HG02970 (cell line): ENCODE data around the gene SUSD6.
"Not testable (repeated sequence)": the region's sequence is repeated elsewhere in the genome, so short reads cannot be mapped to it uniquely, and the experiment has no call there.

Source experiments
- ATAC-seq: cut with Tn5 transposase; IDR thresholded peaks from one replicate; pipeline ENCODE4 v1.9.1; 2021; ENCODE audit warnings: mild to moderate bottlenecking, moderate library complexity, moderate number of reproducible peaks; ENCODE audit not compliant: unreplicated experiment, low FRiP score

SUSD6 gene

DNA sequence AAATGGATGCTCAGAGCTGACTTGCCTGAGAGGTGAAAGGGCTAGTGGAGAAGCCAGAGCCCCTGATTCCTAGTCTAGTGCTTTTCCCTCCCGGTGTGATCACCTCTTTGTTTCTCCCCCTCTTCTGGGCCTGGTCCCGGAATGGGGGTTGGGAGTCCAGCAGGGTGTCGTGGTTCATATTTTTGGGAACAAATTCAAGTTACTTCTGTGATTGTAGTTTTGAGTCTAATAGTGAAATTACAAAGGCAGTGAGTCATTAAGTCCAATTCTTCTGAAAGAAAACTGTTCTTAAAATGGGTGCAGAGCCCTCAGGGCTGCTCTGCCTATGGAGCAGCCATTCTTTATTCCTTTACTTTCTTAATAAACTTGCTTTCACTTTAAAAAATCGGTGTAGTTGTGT is 7.6 kb downstream of the SUSD6 start:
- no peak for ATAC-seq

DNA sequence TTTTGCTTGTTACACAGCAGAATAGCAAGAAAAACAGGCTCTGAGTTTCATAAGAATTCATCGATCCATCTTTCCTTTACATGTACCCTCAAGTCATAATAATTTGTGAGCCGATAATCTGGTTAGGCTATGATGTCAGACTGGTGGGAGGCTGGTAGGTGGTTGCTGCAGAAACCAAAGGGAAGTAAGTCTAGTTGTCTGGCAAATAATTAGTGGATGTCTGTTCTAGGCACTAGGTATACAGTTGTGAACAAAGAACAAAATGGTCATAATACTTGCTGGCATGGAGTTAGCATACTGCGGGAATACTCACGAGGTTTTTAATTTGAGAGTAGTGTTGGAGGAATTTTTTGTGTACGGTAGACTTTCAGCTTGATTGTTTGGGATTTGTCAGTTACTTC is 8.8 kb downstream of the SUSD6 start:
- no peak for ATAC-seq

- ATAC-seq, result no peak
Observed at GRCh38 chr14:69620981-69621380, 9.6 kb downstream of the SUSD6 start.

DNA sequence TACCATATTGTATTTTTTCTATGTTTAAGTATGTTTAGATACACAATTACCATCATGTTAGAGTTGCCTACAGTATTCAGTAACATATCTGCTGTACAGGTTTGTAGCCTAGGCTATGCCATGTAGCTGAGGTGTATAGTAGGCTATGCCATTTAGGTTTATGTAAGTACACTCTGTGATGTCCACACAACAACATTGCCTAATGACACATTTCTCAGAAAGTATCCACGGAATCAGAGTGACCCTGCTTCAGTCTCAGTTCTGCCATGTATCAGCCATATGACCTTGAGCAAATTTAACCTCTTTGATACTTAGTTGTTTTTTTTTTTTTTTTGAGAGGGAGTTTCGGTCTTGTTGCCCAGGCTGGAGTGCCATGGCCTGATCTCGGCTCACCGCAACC is 12.7 kb downstream of the SUSD6 start:
- ATAC-seq, result no peak

GRCh38 chr14:69625299-69626131 is 14.1 kb downstream of the SUSD6 start:
- no peak for ATAC-seq

GRCh38 chr14:69626132-69626500 is 14.7 kb downstream of the SUSD6 start:
- ATAC-seq, result no peak

DNA sequence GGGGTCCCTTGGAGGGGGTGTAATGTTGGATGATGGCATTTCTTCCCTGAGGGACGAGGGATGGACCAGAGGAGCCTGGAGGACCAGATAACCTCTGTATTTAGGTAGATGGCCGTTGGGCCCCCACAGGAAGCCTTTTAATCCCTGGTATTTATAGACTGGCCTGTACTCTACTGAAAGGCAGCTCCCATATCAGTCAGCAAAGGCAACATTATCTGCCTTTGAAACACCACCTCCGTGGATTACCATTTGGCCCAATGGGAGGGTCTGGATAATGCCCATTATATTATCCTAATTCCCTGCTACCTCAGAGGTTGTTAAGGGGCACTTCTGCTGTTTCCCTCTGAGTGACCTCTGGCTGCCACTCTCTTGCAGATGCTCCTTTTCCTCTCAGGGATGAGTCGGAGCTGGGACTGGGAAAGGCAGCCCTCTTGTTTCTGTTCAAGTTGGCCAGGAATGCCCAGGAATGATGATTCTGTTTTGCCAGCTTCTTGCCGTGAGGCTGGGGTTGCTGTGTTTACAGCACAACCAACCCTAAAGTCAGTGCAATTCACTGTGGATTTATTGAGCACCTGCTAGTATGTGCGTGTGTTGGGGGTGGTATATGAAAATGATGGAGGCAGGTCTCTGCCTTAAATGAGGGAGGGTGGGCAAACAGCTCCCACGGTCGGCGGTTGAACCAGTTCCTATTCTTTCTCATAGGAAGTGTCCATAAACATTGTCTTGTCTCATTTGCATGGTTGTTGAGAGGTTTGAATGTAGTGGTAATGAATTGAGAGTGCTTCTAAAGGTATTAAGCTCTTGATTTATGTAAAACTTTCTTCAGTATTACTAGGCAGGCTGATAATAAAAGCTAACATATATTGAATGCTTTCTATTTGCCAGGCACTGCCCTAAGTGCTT is 18.1 kb downstream of the SUSD6 start:
- no peak for ATAC-seq

DNA sequence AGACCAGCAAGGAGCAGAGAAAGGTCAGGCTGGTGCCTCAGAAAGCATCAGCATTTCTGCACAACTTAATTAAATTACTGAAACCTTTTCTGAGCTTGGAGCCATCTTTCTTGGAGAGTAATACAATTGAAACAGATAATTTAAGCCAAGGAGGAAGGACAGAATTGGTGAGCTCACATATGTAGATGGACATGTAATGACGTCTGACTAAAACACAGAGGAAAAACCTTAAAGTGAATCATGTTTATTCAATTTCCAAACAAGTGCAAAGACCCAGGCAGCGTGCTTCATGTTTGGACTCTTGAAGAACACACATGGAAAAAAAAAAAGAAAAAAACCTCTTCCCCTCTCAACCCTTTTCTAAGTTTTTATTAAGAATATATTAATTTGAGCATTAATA is 19.0 kb downstream of the SUSD6 start:
- no peak for ATAC-seq

- ATAC-seq, result no peak
Observed at GRCh38 chr14:69631509-69631908, 20.1 kb downstream of the SUSD6 start.

DNA sequence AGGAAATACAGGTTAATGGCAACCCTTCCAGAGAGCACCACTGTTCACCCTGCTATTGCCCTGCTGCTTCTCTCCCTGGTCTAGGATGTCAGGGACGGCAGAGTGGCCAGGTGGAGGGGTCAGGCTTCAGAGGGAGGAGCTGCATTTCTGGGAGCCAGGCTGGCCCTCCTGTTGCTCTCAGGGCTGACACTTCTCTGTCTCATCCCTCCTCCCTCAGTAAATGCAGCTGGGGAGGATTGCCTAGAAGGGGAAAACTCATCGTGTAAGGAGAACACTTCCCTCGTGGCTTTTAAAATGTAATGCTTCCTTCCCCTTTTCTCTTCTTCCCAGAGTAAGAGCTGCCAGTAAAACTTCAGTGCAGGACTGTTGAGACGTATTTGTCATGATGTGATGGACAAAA is 20.8 kb downstream of the SUSD6 start:
- ATAC-seq, result no peak

- ATAC-seq, result no peak
Observed at GRCh38 chr14:69632593-69633151, 21.3 kb downstream of the SUSD6 start.

DNA sequence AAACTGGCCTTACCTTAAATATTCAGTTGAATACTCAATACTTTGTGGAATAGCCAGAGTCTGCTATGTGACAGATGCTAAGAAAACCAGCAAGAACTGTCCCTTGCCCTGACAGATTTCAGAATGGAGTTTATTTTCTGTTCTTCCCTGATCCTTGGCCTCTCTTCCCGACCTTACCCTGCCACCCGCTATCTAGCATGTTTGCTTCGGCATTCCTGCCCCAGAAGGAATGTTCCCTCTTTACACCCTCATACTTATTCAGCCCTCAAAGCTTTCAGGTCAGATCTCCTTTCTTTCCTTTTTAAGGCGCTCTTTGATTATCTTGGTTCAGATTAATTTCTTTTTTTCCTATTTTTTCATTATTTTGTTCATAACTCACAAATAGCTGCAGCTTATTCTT is 21.8 kb downstream of the SUSD6 start:
- ATAC-seq, result no peak

GRCh38 chr14:69635981-69636639 is 24.7 kb downstream of the SUSD6 start:
- ATAC-seq, result no peak

- no peak for ATAC-seq
Observed at GRCh38 chr14:69636718-69637480, 25.5 kb downstream of the SUSD6 start.

GRCh38 chr14:69637503-69638031 is 26.2 kb downstream of the SUSD6 start:
- ATAC-seq, result no peak

GRCh38 chr14:69640931-69641330 is 29.5 kb downstream of the SUSD6 start:
- no peak for ATAC-seq

DNA sequence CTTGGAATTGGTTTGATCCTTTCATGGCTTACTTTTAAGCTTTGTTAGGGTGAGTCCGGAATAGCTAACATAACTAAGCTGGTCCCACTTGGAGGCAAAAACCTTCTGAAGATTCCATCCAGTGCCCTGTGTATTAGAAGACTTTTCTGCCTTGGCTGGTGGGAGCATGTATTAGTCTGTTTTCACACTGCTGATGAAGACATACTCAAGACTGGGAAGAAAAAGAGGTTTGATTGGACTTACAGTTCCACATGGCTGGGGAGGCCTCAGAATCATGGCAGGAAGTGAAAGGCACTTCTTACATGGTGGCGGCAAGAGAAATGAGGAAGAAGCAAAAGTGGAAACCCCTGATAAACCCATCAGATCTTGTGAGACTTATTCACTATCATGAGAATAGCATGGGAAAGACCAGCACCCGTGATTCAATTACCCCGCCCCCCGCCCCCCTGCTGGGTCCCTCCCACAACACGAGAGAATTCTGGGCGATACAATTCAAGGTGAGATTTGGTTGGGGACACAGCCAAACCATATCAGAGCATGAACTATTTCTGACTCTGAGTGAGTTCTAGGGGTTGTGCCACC is 30.9 kb downstream of the SUSD6 start:
- ATAC-seq, result not testable (repeated sequence)

DNA sequence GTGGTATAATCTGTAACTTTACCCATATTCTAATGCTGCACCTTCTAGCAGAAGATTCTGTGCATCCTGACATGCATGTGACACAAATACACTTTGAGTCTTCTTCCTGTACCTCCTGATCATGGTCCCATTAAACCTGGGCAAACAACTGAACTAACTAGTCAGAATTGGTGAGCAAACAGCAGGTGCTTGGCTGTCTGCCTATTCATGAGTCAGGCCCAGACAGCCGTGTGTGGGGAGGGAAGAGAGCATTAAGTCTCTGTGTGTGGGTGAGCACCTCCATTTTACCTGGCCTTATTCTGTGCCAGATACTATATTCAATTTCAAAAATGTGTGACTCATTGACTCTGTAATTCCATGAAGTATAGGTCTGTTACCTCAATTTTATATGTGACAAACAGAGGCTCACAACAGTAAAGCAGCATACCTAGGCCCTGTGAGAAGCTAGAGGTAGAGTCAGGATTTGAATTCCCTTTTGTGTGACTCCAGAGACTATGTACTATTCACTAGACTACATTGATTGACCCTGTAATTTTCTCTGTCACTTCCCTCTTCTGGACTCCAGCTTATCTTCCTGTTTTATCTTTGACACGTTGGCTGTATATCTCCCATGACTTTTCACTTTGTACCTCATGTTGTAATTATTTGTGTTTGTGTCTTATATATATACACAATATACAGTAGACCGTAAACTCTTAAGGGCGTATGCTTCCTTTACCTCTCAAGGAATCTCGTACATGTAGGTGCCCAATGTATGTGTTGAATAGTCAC is 32.2 kb downstream of the SUSD6 start:
- ATAC-seq, result no peak

- no peak for ATAC-seq
Observed at GRCh38 chr14:69644814-69645213, 33.4 kb downstream of the SUSD6 start.
